SK-N-SH (cell line): ENCODE data around the gene LGI1.

Experiments
- FOXJ3 ChIP-seq: sonication (generic); formaldehyde crosslinking; IDR thresholded peaks from 2 replicates; pipeline ENCODE4 v1.5.1; 2020; ENCODE audit warnings: mild to moderate bottlenecking, missing genetic modification reagents
- POLR2AphosphoS5 ChIP-seq: IDR thresholded peaks from 2 replicates; pipeline ENCODE4 v1.6.1; 2012; ENCODE audit warnings: low read depth, low read length

GRCh38 chr10:93752761-93753160 is 5.0 kb upstream of the LGI1 start:
- no peak for TF ChIP-seq POLR2AphosphoS5
- no peak for TF ChIP-seq FOXJ3 (CRISPR knock-in tag)
